OCI-LY1 (cell line): ENCODE measurements around the gene NT5C2.

Source experiments
- CTCF ChIP-seq: fragments of 200-600 bp; sonication (generic), shearing (Covaris generic); IDR thresholded peaks from 2 replicates; pipeline ENCODE4 v1.5.1; 2017; ENCODE audit warnings: mild to moderate bottlenecking, antibody characterized with exemption, low read length, moderate library complexity, mixed read lengths
- EZH2 ChIP-seq: fragments of 200-600 bp; sonication (generic), shearing (Covaris generic); IDR thresholded peaks from 2 replicates; pipeline ENCODE4 v1.8.0; 2017; ENCODE audit warnings: borderline replicate concordance, mixed run types, mild to moderate bottlenecking, antibody characterized with exemption, low read length, moderate library complexity, mixed read lengths

GRCh38 chr10:103086799-103087198 lies 106.3 kb downstream of the NT5C2 start:
- TF ChIP-seq CTCF (no peak), EZH2 (no peak)
